Memory B cell (primary cell): ENCODE measurements around the gene VPREB1.

ENCODE experiments used
- ATAC-seq: fragments of 150-1000 bp; cut with Tn5 transposase; 2 replicates; pipeline ENCODE4 v1.10.0; 2021; ENCODE audit warnings: low read depth, mild to moderate bottlenecking, moderate library complexity
- DNase-seq, 2 donors: peaks; one replicate each; pipeline ENCODE4 v3.0.0; 2022; ENCODE audit warnings: low spot score in 2 of 2
- H3K27ac Mint-ChIP-seq: one replicate; pipeline ENCODE4 v1.8.0; 2022; ENCODE audit warnings: mild to moderate bottlenecking, moderate library complexity, mixed read lengths
- H3K27me3 Mint-ChIP-seq: one replicate; pipeline ENCODE4 v1.8.0; 2022; ENCODE audit warnings: mixed read lengths
- H3K36me3 Mint-ChIP-seq: one replicate; pipeline ENCODE4 v1.8.0; 2022; ENCODE audit warnings: mild to moderate bottlenecking, mixed read lengths
- H3K4me1 Mint-ChIP-seq: one replicate; pipeline ENCODE4 v1.8.0; 2022; ENCODE audit warnings: mixed read lengths
- H3K4me3 Mint-ChIP-seq: one replicate; pipeline ENCODE4 v1.8.0; 2022; ENCODE audit warnings: mild to moderate bottlenecking, moderate library complexity, mixed read lengths
- H3K9me3 Mint-ChIP-seq: one replicate; pipeline ENCODE4 v1.8.0; 2022; ENCODE audit warnings: mixed read lengths

VPREB1 gene

DNA sequence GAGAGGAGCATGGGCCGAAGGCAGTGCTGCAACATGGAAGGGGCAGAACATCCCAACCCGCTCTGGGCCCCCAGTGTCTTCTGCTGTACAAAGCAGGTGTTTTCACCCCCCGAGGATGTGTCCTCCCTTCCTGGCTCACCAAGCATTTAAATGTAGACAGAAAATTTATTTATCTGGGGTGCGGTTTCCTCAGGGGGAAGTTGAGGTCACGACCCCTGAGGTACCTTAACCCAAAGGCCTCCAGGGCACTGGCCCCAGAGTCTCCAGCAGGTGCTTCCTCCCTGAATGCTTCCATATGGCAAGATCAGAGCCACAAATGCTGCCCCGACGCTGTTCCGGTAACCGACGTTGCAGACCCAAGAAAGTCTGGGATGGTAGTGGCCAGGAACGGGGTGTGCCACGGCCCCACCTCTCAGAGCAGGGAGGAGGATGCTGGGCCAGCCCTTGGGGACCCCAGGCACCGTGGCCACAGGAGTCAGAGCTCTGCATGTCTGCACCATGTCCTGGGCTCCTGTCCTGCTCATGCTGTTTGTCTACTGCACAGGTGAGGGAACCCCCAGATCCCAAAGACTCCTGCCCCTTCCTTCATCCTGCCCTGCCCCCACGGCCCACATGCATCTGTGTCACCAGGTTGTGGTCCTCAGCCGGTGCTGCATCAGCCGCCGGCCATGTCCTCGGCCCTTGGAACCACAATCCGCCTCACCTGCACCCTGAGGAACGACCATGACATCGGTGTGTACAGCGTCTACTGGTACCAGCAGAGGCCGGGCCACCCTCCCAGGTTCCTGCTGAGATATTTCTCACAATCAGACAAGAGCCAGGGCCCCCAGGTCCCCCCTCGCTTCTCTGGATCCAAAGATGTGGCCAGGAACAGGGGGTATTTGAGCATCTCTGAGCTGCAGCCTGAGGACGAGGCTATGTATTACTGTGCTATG is at the start of gene VPREB1:
Gene VPREB1 (plus strand): TSS at position 471 of the 935 bp plus-strand sequence. CDS start 28 bp downstream, at position 499.
- Mint-ChIP-seq H3K9me3 (no peaks in the 10 kb centered on the region), H3K27me3 (no peaks in the 10 kb centered on the region), H3K27ac (no peak within 1 kb of the TSS), H3K36me3 (no peaks in the 10 kb centered on the region), H3K4me3 (peak within 1 kb of the TSS; percentile 72), H3K4me1 (peaks cover 47% of the 10 kb centered on the region)
- DNase-seq, result no peak
- peak; percentile 56 for ATAC-seq

DNA sequence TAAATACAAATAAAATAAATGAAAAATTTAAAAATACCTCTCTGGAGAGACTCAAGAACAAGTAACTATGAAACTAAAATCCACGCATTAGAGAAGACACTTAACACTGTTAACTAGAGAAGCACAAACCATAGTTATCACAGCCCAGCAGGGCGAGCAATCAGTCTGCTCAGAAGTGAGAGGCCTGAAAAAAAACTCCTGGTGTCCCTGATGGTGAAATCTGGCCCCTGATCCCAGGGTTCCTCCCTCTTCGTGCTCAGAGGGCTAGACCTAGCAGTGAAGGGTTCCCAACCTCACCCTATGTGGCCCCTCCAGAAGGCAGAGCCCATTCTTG is 49.7 kb upstream of the VPREB1 start:
- Mint-ChIP-seq H3K27ac (peak overlapping the region; percentile 81), H3K4me3 (no peak overlapping the region), H3K9me3 (no peaks in the 10 kb centered on the region), H3K4me1 (peaks cover 25% of the 10 kb centered on the region), H3K27me3 (no peaks in the 10 kb centered on the region), H3K36me3 (no peaks in the 10 kb centered on the region)
- ATAC-seq, result no peak
- DNase-seq, result no peak

DNA sequence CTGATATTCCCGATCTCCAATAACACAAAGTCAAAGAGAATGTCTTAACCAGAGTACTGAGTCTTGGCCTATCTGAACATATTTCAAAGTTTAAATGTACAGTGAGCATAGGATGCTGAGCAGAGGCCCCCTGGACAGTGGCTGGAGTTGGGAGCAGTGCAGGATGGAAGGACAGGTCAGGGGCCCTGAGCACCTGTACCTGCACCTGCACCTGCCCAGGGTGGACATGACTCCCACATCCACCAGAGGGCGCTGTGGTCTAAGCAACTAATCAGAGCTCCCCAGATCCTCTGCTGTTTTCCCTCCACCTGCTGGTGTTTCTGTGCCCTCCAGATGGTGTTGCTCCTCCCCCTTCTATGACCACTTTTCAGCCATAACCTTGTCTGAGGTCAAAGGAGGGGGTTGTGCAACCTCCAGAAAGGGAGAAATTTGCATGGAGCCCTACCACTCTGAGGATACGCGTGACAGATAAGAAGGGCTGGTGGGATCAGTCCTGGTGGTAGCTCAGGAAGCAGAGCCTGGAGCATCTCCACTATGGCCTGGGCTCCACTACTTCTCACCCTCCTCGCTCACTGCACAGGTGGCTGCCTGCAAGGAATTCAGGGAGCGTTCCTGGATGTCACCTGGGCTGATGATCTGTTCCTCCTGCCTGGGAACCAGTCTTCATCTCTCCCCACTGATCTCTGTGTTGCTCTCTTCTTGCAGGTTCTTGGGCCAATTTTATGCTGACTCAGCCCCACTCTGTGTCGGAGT is 49.1 kb upstream of the VPREB1 start:
- H3K4me1 Mint-ChIP-seq, result peaks cover 26% of the 10 kb centered on the region
- no peaks in the 10 kb centered on the region for H3K27me3 Mint-ChIP-seq
- H3K4me3 Mint-ChIP-seq, result peak overlapping the region; percentile 81
- peak; percentile 87 to 93 for DNase-seq
- H3K9me3 Mint-ChIP-seq, result no peaks in the 10 kb centered on the region
- H3K36me3 Mint-ChIP-seq, result no peaks in the 10 kb centered on the region
- ATAC-seq, result peak; percentile 75
- peak overlapping the region; percentile 81 for H3K27ac Mint-ChIP-seq

- Mint-ChIP-seq H3K27me3 (no peaks in the 10 kb centered on the region), H3K9me3 (no peaks in the 10 kb centered on the region), H3K4me3 (peak overlapping the region; percentile 81), H3K36me3 (no peaks in the 10 kb centered on the region), H3K27ac (peak overlapping the region; percentile 81), H3K4me1 (peaks cover 33% of the 10 kb centered on the region)
- DNase-seq, result peak; percentile 51 to 62
- ATAC-seq, result peak; percentile 84
Measured at GRCh38 chr22:22196018-22196533, 48.5 kb upstream of the VPREB1 start.

- no peak overlapping the region for H3K4me3 Mint-ChIP-seq
- H3K27me3 Mint-ChIP-seq, result no peaks in the 10 kb centered on the region
- H3K27ac Mint-ChIP-seq, result no peak overlapping the region
- no peaks in the 10 kb centered on the region for H3K9me3 Mint-ChIP-seq
- ATAC-seq (no peak), DNase-seq (no peak)
- H3K36me3 Mint-ChIP-seq, result no peaks in the 10 kb centered on the region
- H3K4me1 Mint-ChIP-seq, result peaks cover 41% of the 10 kb centered on the region
Measured at GRCh38 chr22:22196833-22197477, 47.6 kb upstream of the VPREB1 start.

GRCh38 chr22:22197993-22198402 is 46.6 kb upstream of the VPREB1 start:
- no peaks in the 10 kb centered on the region for H3K36me3 Mint-ChIP-seq
- H3K27ac Mint-ChIP-seq, result no peak overlapping the region
- ATAC-seq (no peak), DNase-seq (no peak)
- no peak overlapping the region for H3K4me3 Mint-ChIP-seq
- H3K27me3 Mint-ChIP-seq, result no peaks in the 10 kb centered on the region
- peaks cover 42% of the 10 kb centered on the region for H3K4me1 Mint-ChIP-seq
- no peaks in the 10 kb centered on the region for H3K9me3 Mint-ChIP-seq

DNA sequence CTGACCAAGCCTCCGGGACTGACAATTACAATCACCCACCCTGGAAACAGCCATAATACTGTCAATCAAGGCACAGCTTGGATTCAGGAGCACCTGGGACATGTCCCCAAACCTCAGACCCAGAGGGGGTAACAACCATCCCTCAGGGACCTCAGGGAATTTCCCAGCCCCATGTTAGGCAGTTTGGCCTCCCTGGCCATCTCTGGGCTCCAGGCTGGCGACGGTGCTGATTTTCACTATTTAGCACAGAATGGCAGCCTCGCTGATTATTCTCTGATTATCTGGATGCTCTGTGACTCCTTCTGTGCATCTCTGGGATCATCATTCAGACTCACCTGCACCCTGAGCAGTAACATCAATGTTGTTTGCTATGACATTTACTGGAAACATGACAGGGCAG is 45.8 kb upstream of the VPREB1 start:
- ATAC-seq, result no peak
- Mint-ChIP-seq H3K9me3 (no peaks in the 10 kb centered on the region), H3K4me3 (no peak overlapping the region), H3K4me1 (peaks cover 42% of the 10 kb centered on the region), H3K27me3 (no peaks in the 10 kb centered on the region), H3K36me3 (no peaks in the 10 kb centered on the region), H3K27ac (no peak overlapping the region)
- DNase-seq, result no peak

- H3K4me3 Mint-ChIP-seq, result no peak overlapping the region
- DNase-seq, result no peak
- peaks cover 42% of the 10 kb centered on the region for H3K4me1 Mint-ChIP-seq
- no peak overlapping the region for H3K27ac Mint-ChIP-seq
- no peaks in the 10 kb centered on the region for H3K27me3 Mint-ChIP-seq
- no peaks in the 10 kb centered on the region for H3K9me3 Mint-ChIP-seq
- ATAC-seq, result no peak
- no peaks in the 10 kb centered on the region for H3K36me3 Mint-ChIP-seq
Measured at GRCh38 chr22:22199634-22200033, 45.0 kb upstream of the VPREB1 start.

DNA sequence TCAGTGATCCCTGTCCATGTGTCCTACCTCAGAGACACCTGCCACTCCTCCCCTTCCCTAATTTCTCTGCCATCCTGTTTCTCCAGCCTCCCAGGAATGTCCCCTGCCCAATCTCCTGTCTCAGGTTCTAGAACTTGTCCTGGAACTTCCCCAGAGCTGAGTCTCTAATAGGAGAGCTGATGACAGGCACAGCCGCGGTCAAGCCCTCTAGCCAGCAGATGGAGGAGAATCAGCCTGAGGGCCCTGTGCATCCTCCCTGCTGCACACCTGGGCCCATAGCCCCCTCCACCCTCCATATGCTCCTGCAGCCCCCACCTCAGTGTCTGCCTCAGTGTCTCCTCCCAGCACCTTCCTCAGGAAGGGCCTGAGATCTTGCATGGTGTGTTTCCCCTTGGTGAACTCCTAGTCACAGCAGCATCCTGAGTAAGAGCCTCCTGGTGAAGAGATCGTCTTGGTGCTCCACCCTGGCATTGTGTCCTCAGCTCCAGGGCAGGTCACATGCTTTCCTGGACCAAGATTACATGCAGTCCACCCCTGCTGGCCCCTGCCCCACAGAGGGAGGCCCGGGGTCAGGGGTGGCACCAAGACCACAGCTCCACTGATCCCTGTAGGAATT is 43.9 kb upstream of the VPREB1 start:
- Mint-ChIP-seq H3K4me1 (peaks cover 36% of the 10 kb centered on the region), H3K36me3 (no peaks in the 10 kb centered on the region), H3K27ac (no peak overlapping the region), H3K27me3 (no peaks in the 10 kb centered on the region), H3K4me3 (peak overlapping the region; percentile 17), H3K9me3 (no peaks in the 10 kb centered on the region)
- no peak for ATAC-seq
- no peak for DNase-seq

DNA sequence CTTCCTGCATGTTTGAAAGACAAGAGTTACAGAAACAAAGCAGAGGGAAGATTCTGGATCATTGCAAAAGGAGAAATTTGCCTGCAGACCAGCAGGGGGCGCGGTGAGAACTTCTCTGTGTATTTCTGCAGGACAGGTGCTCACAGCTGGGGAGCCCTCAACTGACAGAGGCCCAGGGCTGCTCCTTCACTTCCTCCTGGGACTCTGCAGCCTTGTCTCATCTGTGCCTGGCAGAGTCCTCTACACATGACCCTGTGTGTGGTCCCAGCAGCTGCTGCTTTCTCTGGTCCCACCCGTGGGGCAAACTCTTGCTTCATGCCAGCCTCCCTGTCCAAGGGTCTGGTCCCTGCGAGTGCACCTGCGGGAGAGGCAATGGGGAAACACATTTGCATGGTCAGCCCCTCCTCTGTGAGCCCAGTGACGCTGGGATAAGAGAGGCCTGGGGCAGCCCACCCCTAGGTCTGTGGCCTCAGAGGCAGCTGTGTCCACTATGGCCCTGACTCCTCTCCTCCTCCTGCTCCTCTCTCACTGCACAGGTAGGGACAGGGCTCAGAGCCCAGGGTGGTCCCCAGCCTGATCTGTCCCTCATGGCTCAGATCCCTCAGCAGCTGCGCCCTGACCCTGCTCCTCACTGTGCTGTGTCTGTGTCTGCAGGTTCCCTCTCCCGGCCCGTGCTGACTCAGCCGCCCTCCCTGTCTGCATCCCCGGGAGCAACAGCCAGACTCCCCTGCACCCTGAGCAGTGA is 43.2 kb upstream of the VPREB1 start:
- Mint-ChIP-seq H3K4me3 (peak overlapping the region; percentile 40), H3K36me3 (no peaks in the 10 kb centered on the region), H3K27me3 (no peaks in the 10 kb centered on the region), H3K4me1 (peaks cover 35% of the 10 kb centered on the region), H3K27ac (peak overlapping the region; percentile 22), H3K9me3 (no peaks in the 10 kb centered on the region)
- ATAC-seq (peak; percentile 62), DNase-seq (peak; percentile 36 to 68)

- H3K27ac Mint-ChIP-seq, result peak overlapping the region; percentile 22
- ATAC-seq, result peak; percentile 52
- no peaks in the 10 kb centered on the region for H3K27me3 Mint-ChIP-seq
Measured at GRCh38 chr22:22201930-22202343, 42.6 kb upstream of the VPREB1 start.

GRCh38 chr22:22203048-22203971 is 41.3 kb upstream of the VPREB1 start:
- no peak for ATAC-seq

More at GRCh38 chr22:22201930-22202343, 42.6 kb upstream of the VPREB1 start:
- H3K9me3 Mint-ChIP-seq, result no peaks in the 10 kb centered on the region
- H3K4me3 Mint-ChIP-seq, result peak overlapping the region; percentile 40
- DNase-seq, result no peak
- no peaks in the 10 kb centered on the region for H3K36me3 Mint-ChIP-seq
- peaks cover 31% of the 10 kb centered on the region for H3K4me1 Mint-ChIP-seq

More at GRCh38 chr22:22203048-22203971, 41.3 kb upstream of the VPREB1 start:
- no peaks in the 10 kb centered on the region for H3K36me3 Mint-ChIP-seq
- no peak overlapping the region for H3K27ac Mint-ChIP-seq
- H3K27me3 Mint-ChIP-seq, result no peaks in the 10 kb centered on the region
- peaks cover 37% of the 10 kb centered on the region for H3K4me1 Mint-ChIP-seq
- H3K9me3 Mint-ChIP-seq, result no peaks in the 10 kb centered on the region
- DNase-seq, result no peak
- H3K4me3 Mint-ChIP-seq, result no peak overlapping the region
